ENCODE measurements around the gene PRTN3. TPM values are rescaled to one million over a fixed set of nuclear protein-coding genes. Genes with fewer than 3 reads are reported as not detected.
A peak's percentile ranks its signal among the peaks of the same experiment; 100 is the strongest.

The PRTN3 gene
- total RNA-seq, 2 experiments from 2014 or later: not detected

- ChIA-PET POLR2A (interaction anchor here (0.7 to 1.4 kb wide), 3 partner anchors 10 to 471 kb away, joined by 4 to 6 read pairs (median 4); partner anchors contain the start of gene CIRBP), CTCF (no interaction called here)
- Mint-ChIP-seq H3K27ac (peak overlapping the region; percentile 90), H3K36me3 (ENCODE audit: low read depth) (peaks cover 38% of the 10 kb centered on the region), H3K27me3 (no peaks in the 10 kb centered on the region), H3K9me3 (ENCODE audit: low read depth) (no peaks in the 10 kb centered on the region), H3K4me3 (peak overlapping the region; percentile 93), H3K4me1 (peaks cover 32% of the 10 kb centered on the region)
- DNase-seq: peak; percentile 95
- peak; percentile 21 for ATAC-seq
- intact Hi-C loops (cut with DNase I, micrococcal nuclease): loop anchor here (1.0 to 5.0 kb wide), 29 partner anchors 27 to 1065 kb away; partner anchors contain the start of genes RNF126 (in 2 of the 2), ARHGAP45 (in 1 of the 2), BSG (in 1 of the 2) and CDC34 (in 1 of the 2)
Observed at GRCh38 chr19:797528-798414, 43.0 kb upstream of the PRTN3 start.

- no peak for DNase-seq
- ChIA-PET CTCF (no interaction called here), POLR2A (interaction anchor here (0.5 to 1.5 kb wide), 4 partner anchors 10 to 471 kb away, joined by 4 to 7 read pairs (median 4); partner anchors contain the start of genes CIRBP and RNF126)
- Mint-ChIP-seq H3K4me1 (peaks cover 39% of the 10 kb centered on the region), H3K27ac (peak overlapping the region; percentile 90), H3K4me3 (peak overlapping the region; percentile 86), H3K27me3 (no peaks in the 10 kb centered on the region), H3K9me3 (ENCODE audit: low read depth) (no peaks in the 10 kb centered on the region), H3K36me3 (ENCODE audit: low read depth) (peaks cover 45% of the 10 kb centered on the region)
- ATAC-seq: no peak
- intact Hi-C loops (cut with DNase I, micrococcal nuclease): loop anchor here (5.0 kb wide), 5 partner anchors 136 to 1064 kb away; partner anchors contain the start of genes ARHGAP45 (in 1 of the 2), KLF16 (in 1 of the 2), RNF126 (in 1 of the 2) and RPS15 (in 1 of the 2)
Observed at GRCh38 chr19:798415-799075, 42.3 kb upstream of the PRTN3 start.

GRCh38 chr19:799076-799881 is 41.5 kb upstream of the PRTN3 start:
- CTCF ChIA-PET: no interaction called here
- H3K4me3 Mint-ChIP-seq: peak overlapping the region; percentile 86
- H3K36me3 Mint-ChIP-seq (ENCODE audit: low read depth): peaks cover 51% of the 10 kb centered on the region
- ATAC-seq: no peak
- peak overlapping the region; percentile 89 for H3K27ac Mint-ChIP-seq
- no peaks in the 10 kb centered on the region for H3K9me3 Mint-ChIP-seq (ENCODE audit: low read depth)
- H3K4me1 Mint-ChIP-seq: peaks cover 42% of the 10 kb centered on the region
- DNase-seq: peak; percentile 42
- intact Hi-C loops (cut with DNase I, micrococcal nuclease): loop anchor here (5.0 kb wide), 5 partner anchors 137 to 1063 kb away; partner anchors contain the start of genes ARHGAP45 (in 1 of the 2), KLF16 (in 1 of the 2), RNF126 (in 1 of the 2) and RPS15 (in 1 of the 2)
- POLR2A ChIA-PET: interaction anchor here (0.5 to 1.5 kb wide), 4 partner anchors 11 to 470 kb away, joined by 4 to 9 read pairs (median 6); partner anchors contain the start of genes CIRBP and RNF126
- H3K27me3 Mint-ChIP-seq: no peaks in the 10 kb centered on the region

- ATAC-seq (no peak), DNase-seq (no peak)
- Mint-ChIP-seq H3K4me3 (peak overlapping the region; percentile 86), H3K27ac (peak overlapping the region; percentile 89), H3K4me1 (peaks cover 42% of the 10 kb centered on the region), H3K36me3 (ENCODE audit: low read depth) (peaks cover 55% of the 10 kb centered on the region), H3K27me3 (no peaks in the 10 kb centered on the region), H3K9me3 (ENCODE audit: low read depth) (no peaks in the 10 kb centered on the region)
- POLR2A ChIA-PET: interaction anchor here (0.6 to 1.4 kb wide), 3 partner anchors 9 to 13 kb away, joined by 3 to 4 read pairs (median 3); no protein-coding TSS in a partner anchor
- intact Hi-C loops (cut with DNase I, micrococcal nuclease): loop anchor here in 1 of 2 experiments (2.0 kb wide), 1 partner anchor 14 kb away; no protein-coding TSS in a partner anchor
- CTCF ChIA-PET: no interaction called here
Observed at GRCh38 chr19:800360-801029, 40.3 kb upstream of the PRTN3 start.

GRCh38 chr19:801030-801860 is 39.6 kb upstream of the PRTN3 start:
- no peak for ATAC-seq
- CTCF ChIA-PET: no interaction called here
- peak overlapping the region; percentile 67 for H3K27ac Mint-ChIP-seq
- peak; percentile 41 for DNase-seq
- peak overlapping the region; percentile 86 for H3K4me3 Mint-ChIP-seq
- peaks cover 42% of the 10 kb centered on the region for H3K4me1 Mint-ChIP-seq
- intact Hi-C loops (cut with DNase I, micrococcal nuclease): loop anchor here in 1 of 2 experiments (2.0 kb wide), 1 partner anchor 14 kb away; no protein-coding TSS in a partner anchor
- POLR2A ChIA-PET: interaction anchor here (0.6 to 1.4 kb wide), 3 partner anchors 8 to 12 kb away, joined by 3 to 4 read pairs (median 3); no protein-coding TSS in a partner anchor
- no peaks in the 10 kb centered on the region for H3K27me3 Mint-ChIP-seq
- no peaks in the 10 kb centered on the region for H3K9me3 Mint-ChIP-seq (ENCODE audit: low read depth)
- peaks cover 58% of the 10 kb centered on the region for H3K36me3 Mint-ChIP-seq (ENCODE audit: low read depth)

- no peaks in the 10 kb centered on the region for H3K27me3 Mint-ChIP-seq
Observed at GRCh38 chr19:801861-802497, 38.8 kb upstream of the PRTN3 start.

GRCh38 chr19:802498-803098 is 38.2 kb upstream of the PRTN3 start:
- no peak overlapping the region for H3K4me3 Mint-ChIP-seq
- H3K27ac Mint-ChIP-seq: peak overlapping the region; percentile 65
- no peak for ATAC-seq
- no peaks in the 10 kb centered on the region for H3K27me3 Mint-ChIP-seq
- peaks cover 69% of the 10 kb centered on the region for H3K36me3 Mint-ChIP-seq (ENCODE audit: low read depth)
- ChIA-PET POLR2A (interaction anchor here (0.6 to 1.4 kb wide), 2 partner anchors 11 to 23 kb away, joined by 3 read pairs; no protein-coding TSS in a partner anchor), CTCF (interaction anchor here (1.4 kb wide), 1 partner anchor 32 kb away, joined by 4 read pairs; no protein-coding TSS in a partner anchor)
- no peak for DNase-seq
- intact Hi-C loops (cut with DNase I, micrococcal nuclease): no loop called here
- H3K4me1 Mint-ChIP-seq: peaks cover 40% of the 10 kb centered on the region
- no peaks in the 10 kb centered on the region for H3K9me3 Mint-ChIP-seq (ENCODE audit: low read depth)

More at GRCh38 chr19:801861-802497, 38.8 kb upstream of the PRTN3 start:
- intact Hi-C loops (cut with DNase I, micrococcal nuclease): loop anchor here in 1 of 2 experiments (2.0 kb wide), 1 partner anchor 13 kb away; no protein-coding TSS in a partner anchor
- ATAC-seq (no peak), DNase-seq (no peak)
- CTCF ChIA-PET: interaction anchor here (1.4 kb wide), 1 partner anchor 31 kb away, joined by 4 read pairs; no protein-coding TSS in a partner anchor
- H3K4me3 Mint-ChIP-seq: peak overlapping the region; percentile 86
- peaks cover 40% of the 10 kb centered on the region for H3K4me1 Mint-ChIP-seq
- H3K9me3 Mint-ChIP-seq (ENCODE audit: low read depth): no peaks in the 10 kb centered on the region
- peak overlapping the region; percentile 63 for H3K27ac Mint-ChIP-seq
- POLR2A ChIA-PET: interaction anchor here (0.6 to 1.4 kb wide), 3 partner anchors 8 to 23 kb away, joined by 3 to 4 read pairs (median 3); no protein-coding TSS in a partner anchor
- H3K36me3 Mint-ChIP-seq (ENCODE audit: low read depth): peaks cover 63% of the 10 kb centered on the region

- no peak overlapping the region for H3K4me3 Mint-ChIP-seq
- no peak for ATAC-seq
- H3K9me3 Mint-ChIP-seq (ENCODE audit: low read depth): no peaks in the 10 kb centered on the region
- H3K27ac Mint-ChIP-seq: no peak overlapping the region
- peaks cover 40% of the 10 kb centered on the region for H3K4me1 Mint-ChIP-seq
- ChIA-PET POLR2A (interaction anchor here (1.1 to 1.4 kb wide), 2 partner anchors 11 to 12 kb away, joined by 3 to 4 read pairs; no protein-coding TSS in a partner anchor), CTCF (interaction anchor here (1.4 kb wide), 1 partner anchor 32 kb away, joined by 4 read pairs; no protein-coding TSS in a partner anchor)
- no peaks in the 10 kb centered on the region for H3K27me3 Mint-ChIP-seq
- H3K36me3 Mint-ChIP-seq (ENCODE audit: low read depth): peaks cover 74% of the 10 kb centered on the region
- intact Hi-C loops (cut with DNase I, micrococcal nuclease): no loop called here
- no peak for DNase-seq
Observed at GRCh38 chr19:803099-803561, 37.7 kb upstream of the PRTN3 start.

Measured in activated CD4-positive, alpha-beta T cell treated with anti-CD3 and anti-CD28 coated beads for 36 hours (primary cell).